A549 (cell line): ENCODE data around the gene TGOLN2. TPM values are rescaled to one million over a fixed set of nuclear protein-coding genes. Genes with fewer than 3 reads are reported as not detected.
A peak's percentile ranks its signal among the peaks of the same experiment; 100 is the strongest.

Source experiments
- ATAC-seq, 2 experiments: fragments of 200-7000 bp in 1 of 2; fragments of >200 bp in 1 of 2; cut with Nextera tagmentation in 1 of 2; cut with Tn5 transposase in 1 of 2; 3 replicates each; pipeline versions ENCODE4 v1.8.0 to v1.9.1; 2018 to 2020; ENCODE audit warnings: mild to moderate bottlenecking in 1 of 2, moderate library complexity in 1 of 2
- CTCF ChIA-PET: fragments of 300-600 bp; sonication (Branson Sonifier 250); formaldehyde crosslinking; extraction: SDS; loops from one replicate; lab custom pipeline; 2021; ENCODE audit warnings: antibody characterized with exemption, inconsistent platforms; lab: Yijun Ruan, JAX
- POLR2A ChIA-PET: fragments of 350-600 bp; formaldehyde crosslinking; extraction: SDS; loops from one replicate; lab custom pipeline; 2021; ENCODE audit warnings: antibody characterized with exemption, inconsistent platforms; lab: Yijun Ruan, JAX
- DNase-seq, 2 experiments: peaks; one replicate each; pipeline versions ENCODE4 v3.0.0 to v3.0.0-alpha.2; 2011 to 2016; ENCODE audit warnings: low read depth in 1 of 2, low spot score in 1 of 2
- FAIRE-seq: peaks from 2 replicates; lab custom pipeline; 2011; peaks lifted over from hg19 to GRCh38; lab: Jason Lieb, UNC
- H3K27ac ChIP-seq, 2 experiments: fragments of >200 bp; sonication (Bioruptor Twin); formaldehyde crosslinking; 3 replicates each; pipeline ENCODE4 v1.5.1; 2016 to 2017
- H3K4me1 ChIP-seq: fragments of >200 bp; sonication (Bioruptor Twin); formaldehyde crosslinking; 3 replicates; pipeline ENCODE4 v1.6.1; 2016
- H3K4me2 ChIP-seq: fragments of >200 bp; sonication (Bioruptor Twin); formaldehyde crosslinking; 3 replicates; pipeline ENCODE4 v1.6.1; 2016
- H3K4me3 ChIP-seq: fragments of >200 bp; sonication (Bioruptor Twin); formaldehyde crosslinking; 3 replicates; pipeline ENCODE4 v1.5.1; 2016
- H3K9me3 ChIP-seq: fragments of >200 bp; sonication (Bioruptor Twin); formaldehyde crosslinking; 3 replicates; pipeline ENCODE4 v1.6.1; 2016
- CBX2 ChIP-seq: fragments of 200-600 bp; sonication (generic); IDR thresholded peaks from 2 replicates; pipeline ENCODE4 v1.6.1; 2016; ENCODE audit warnings: low read depth, mild to moderate bottlenecking, borderline replicate concordance
- CEBPB ChIP-seq, 2 experiments: fragments of >200 bp in 1 of 2; sonication (Bioruptor Twin) in 1 of 2; formaldehyde crosslinking in 1 of 2; IDR thresholded peaks; 2 replicates each; pipeline ENCODE4 v1.6.1; 2012 to 2016
- CHD4 ChIP-seq: fragments of 200-600 bp; sonication (generic); IDR thresholded peaks from 2 replicates; pipeline ENCODE4 v1.6.1; 2016; ENCODE audit warnings: antibody characterized with exemption, mild to moderate bottlenecking, borderline replicate concordance
- EP300 ChIP-seq, 2 experiments: fragments of >200 bp; sonication (Bioruptor Twin); formaldehyde crosslinking; IDR thresholded peaks; 2 replicates in 1 of 2; 3 replicates in 1 of 2; pipeline ENCODE4 v1.6.1; 2016 to 2017
- ESRRA ChIP-seq: fragments of 150-350 bp; IDR thresholded peaks from 2 replicates; pipeline ENCODE4 v1.6.1; 2014; ENCODE audit warnings: mild to moderate bottlenecking, low read length, borderline replicate concordance
- FOSB ChIP-seq: fragments of 250-450 bp; sonication (Bioruptor Pico); IDR thresholded peaks from 2 replicates; pipeline ENCODE4 v1.5.0; 2020; ENCODE audit warnings: mild to moderate bottlenecking, moderate library complexity
- FOSL2 ChIP-seq, 2 experiments: fragments of 450-650 bp in 1 of 2; fragments of >200 bp in 1 of 2; sonication (Bioruptor Twin) in 1 of 2; formaldehyde crosslinking; IDR thresholded peaks; 2 replicates each; pipeline versions ENCODE4 v1.5.0 to v1.6.1; 2016 to 2020; ENCODE audit warnings: mild to moderate bottlenecking in 1 of 2, moderate library complexity in 1 of 2
- HDAC2 ChIP-seq: fragments of 200-600 bp; sonication (generic); IDR thresholded peaks from 2 replicates; pipeline ENCODE4 v1.6.1; 2016
- HES2 ChIP-seq: fragments of >200 bp; sonication (Bioruptor Twin); formaldehyde crosslinking; IDR thresholded peaks from 2 replicates; pipeline ENCODE4 v1.6.1; 2016
- HOXA7 ChIP-seq: fragments of 250-450 bp; sonication (Bioruptor Pico); IDR thresholded peaks from 2 replicates; pipeline ENCODE4 v1.5.0; 2020; ENCODE audit warnings: mild to moderate bottlenecking, moderate library complexity
- JUNB ChIP-seq: fragments of >200 bp; sonication (Bioruptor Twin); formaldehyde crosslinking; IDR thresholded peaks from 2 replicates; pipeline ENCODE4 v1.6.1; 2016
- NR3C1 ChIP-seq: fragments of >200 bp; sonication (Bioruptor Twin); formaldehyde crosslinking; IDR thresholded peaks from 3 replicates; pipeline ENCODE4 v1.6.1; 2017
- PHF8 ChIP-seq: fragments of 200-600 bp; sonication (generic); IDR thresholded peaks from 2 replicates; pipeline ENCODE4 v1.6.1; 2016; ENCODE audit warnings: low read depth, mild to moderate bottlenecking, antibody characterized with exemption, moderate library complexity, borderline replicate concordance
- POLR2A ChIP-seq: IDR thresholded peaks from 2 replicates; pipeline ENCODE4 v1.6.1; 2012; ENCODE audit warnings: mild to moderate bottlenecking, low read length
- POLR2AphosphoS2 ChIP-seq: conservative IDR thresholded peaks from 2 replicates; pipeline ENCODE4 v1.6.1; 2012; ENCODE audit warnings: low read length, improper control_type of control experiment, inconsistent platforms
- RARB ChIP-seq: fragments of 250-450 bp; sonication (Bioruptor Pico); IDR thresholded peaks from 2 replicates; pipeline ENCODE4 v1.8.0; 2021; ENCODE audit warnings: mild to moderate bottlenecking, moderate library complexity
- RNF2 ChIP-seq: fragments of 200-600 bp; sonication (generic); IDR thresholded peaks from 2 replicates; pipeline ENCODE4 v1.6.1; 2016; ENCODE audit warnings: low read depth, mild to moderate bottlenecking, antibody characterized with exemption, moderate library complexity, borderline replicate concordance
- TFCP2L1 ChIP-seq: fragments of 250-450 bp; sonication (Bioruptor Pico); IDR thresholded peaks from 2 replicates; pipeline ENCODE4 v1.5.0; 2021; ENCODE audit warnings: mild to moderate bottlenecking
- TP53 ChIP-seq: fragments of 250-450 bp; sonication (Bioruptor Pico); IDR thresholded peaks from 2 replicates; pipeline ENCODE4 v1.5.0; 2021; ENCODE audit warnings: mild to moderate bottlenecking, moderate library complexity
- ZNF302 ChIP-seq: fragments of 250-450 bp; sonication (Bioruptor Pico); IDR thresholded peaks from 2 replicates; pipeline ENCODE4 v1.9.0; 2021; ENCODE audit warnings: inconsistent platforms, mild to moderate bottlenecking, moderate library complexity
- WGBS: methylation state at CpG from one replicate; pipeline ENCODE4 v1.1.6; 2017; ENCODE audit errors: missing lambda C conversion rate; 5-methylcytosine and 5-hydroxymethylcytosine counted together
- polyA plus RNA-seq, 4 experiments: library from polyadenylated mRNA; depleted of rRNA in 3 of 4; stranded (reverse); fragments of >200 nt; fragmentation: RNase III in 1 of 4; extraction: RNeasy Plus Mini Kit Qiagen cat#74134 plus additional on column Dnase treatment in 1 of 4; gene quantifications; 2 replicates in 3 of 4; 3 replicates in 1 of 4; pipeline ENCODE4 v1.2.3, GENCODE V29; 2011 to 2017
- TF ChIP-seq, protein P1 (sequence below): fragments of 150-350 bp; IDR thresholded peaks from 2 replicates; pipeline ENCODE4 v1.6.1; 2014; ENCODE audit warnings: low read depth, mild to moderate bottlenecking, low read length
- TF ChIP-seq, protein P2 (sequence below): IDR thresholded peaks from 2 replicates; pipeline ENCODE4 v1.6.1; 2012

Gene TGOLN2
- polyA plus RNA-seq, 2 of the 4 experiments (the other 2 are of a cell fraction) = 97.1 to 177 TPM

DNA sequence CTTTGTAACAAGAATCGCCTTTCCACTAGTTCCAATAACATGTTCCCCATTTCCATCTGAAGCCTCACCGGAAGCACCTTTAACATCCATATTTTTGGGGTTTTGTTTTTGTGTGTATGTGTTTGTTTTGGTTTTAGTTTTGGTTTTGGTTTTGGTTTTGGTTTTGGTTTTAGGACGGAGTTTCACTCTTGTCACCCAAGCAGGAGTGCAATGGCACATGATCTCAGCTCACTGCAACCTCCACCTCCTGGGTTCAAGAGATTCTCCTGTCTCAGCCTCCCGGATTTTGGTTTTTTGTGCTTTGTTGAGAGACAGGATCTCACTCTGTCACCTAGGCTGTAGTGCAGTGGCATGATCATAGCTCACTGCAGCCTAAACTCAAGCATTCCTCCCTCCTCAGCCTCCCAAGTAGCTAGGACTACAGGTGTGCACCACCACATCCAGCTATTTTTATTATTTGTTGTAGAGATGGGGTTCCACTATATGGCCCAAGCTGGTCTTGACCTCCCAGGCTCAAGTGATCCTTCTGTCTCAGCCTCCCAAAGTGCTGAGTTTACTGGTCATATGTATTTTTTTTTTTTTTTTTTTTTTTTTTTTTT, 36.3 kb downstream of the TGOLN2 start:
- 89% methylated on average over 4 of the region's 4 CpGs for WGBS
- FAIRE-seq (no peak), ATAC-seq (no peak), DNase-seq (no peak)
- ChIA-PET CTCF (interaction anchor here (0.7 to 11.8 kb wide), 6 partner anchors 9 to 365 kb away, joined by 3 to 376 read pairs (median 58); partner anchors contain the start of gene TCF7L1), POLR2A (no interaction called here)
- peaks cover 33% of the 10 kb centered on the region for H3K4me1 ChIP-seq
- TF ChIP-seq ZNF302 (CRISPR knock-in tag) (no peak), PHF8 (no peak), FOSB (CRISPR knock-in tag) (no peak), POLR2A (no peak), TFCP2L1 (no peak), TP53 (CRISPR knock-in tag) (no peak), CBX2 (no peak)
- TF ChIP-seq, protein P1, sequence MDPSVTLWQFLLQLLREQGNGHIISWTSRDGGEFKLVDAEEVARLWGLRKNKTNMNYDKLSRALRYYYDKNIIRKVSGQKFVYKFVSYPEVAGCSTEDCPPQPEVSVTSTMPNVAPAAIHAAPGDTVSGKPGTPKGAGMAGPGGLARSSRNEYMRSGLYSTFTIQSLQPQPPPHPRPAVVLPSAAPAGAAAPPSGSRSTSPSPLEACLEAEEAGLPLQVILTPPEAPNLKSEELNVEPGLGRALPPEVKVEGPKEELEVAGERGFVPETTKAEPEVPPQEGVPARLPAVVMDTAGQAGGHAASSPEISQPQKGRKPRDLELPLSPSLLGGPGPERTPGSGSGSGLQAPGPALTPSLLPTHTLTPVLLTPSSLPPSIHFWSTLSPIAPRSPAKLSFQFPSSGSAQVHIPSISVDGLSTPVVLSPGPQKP = no peak
- H3K9me3 ChIP-seq = no peaks in the 10 kb centered on the region
- no peak overlapping the region for H3K4me2 ChIP-seq
- no peak overlapping the region for H3K27ac ChIP-seq
- no peak overlapping the region for H3K4me3 ChIP-seq

DNA sequence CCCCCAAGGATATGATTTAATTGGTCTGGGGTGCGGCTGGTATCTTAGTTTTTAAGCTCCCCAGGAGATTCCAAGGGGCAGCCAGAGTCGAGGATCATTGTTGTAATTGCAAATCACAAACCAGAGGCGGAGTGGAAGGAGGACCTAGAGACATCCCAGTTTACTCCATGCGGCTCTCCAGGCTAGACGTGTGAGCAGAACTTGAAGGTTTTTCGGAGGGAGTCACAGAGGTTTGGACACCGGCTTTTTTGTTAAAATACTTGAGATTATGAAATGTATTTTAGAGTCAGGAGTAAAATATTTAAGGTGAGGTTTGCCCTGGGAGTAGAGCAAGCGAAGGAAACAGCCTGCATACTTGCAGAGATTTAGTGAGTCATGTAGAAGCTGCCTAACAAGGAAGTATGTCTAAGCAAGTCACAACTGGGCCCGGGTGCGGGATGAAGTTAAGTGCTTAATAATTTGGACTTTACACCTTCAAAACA, 39.5 kb downstream of the TGOLN2 start:
- DNase-seq (peak; percentile 82 to 86), ATAC-seq (peak; percentile 78 to 83)
- TF ChIP-seq RARB (CRISPR knock-in tag) = no peak
- TF ChIP-seq FOSL2 (IDR thresholded peaks at IDR 0.05) = peak; percentile 39; the same call in 1 of the 2 replicates
- peak; percentile 81 for TF ChIP-seq FOSL2 (CRISPR knock-in tag; IDR thresholded peaks at IDR 0.05)
- TF ChIP-seq ESRRA = no peak
- no peak for TF ChIP-seq HES2
- peak; percentile 37 for TF ChIP-seq JUNB
- TF ChIP-seq, protein P2, sequence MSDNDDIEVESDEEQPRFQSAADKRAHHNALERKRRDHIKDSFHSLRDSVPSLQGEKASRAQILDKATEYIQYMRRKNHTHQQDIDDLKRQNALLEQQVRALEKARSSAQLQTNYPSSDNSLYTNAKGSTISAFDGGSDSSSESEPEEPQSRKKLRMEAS = 0 out of 2 replicates have a peak, but pooled peaks have one; percentile 42
- peak in 1 of 2 experiments; percentile 9; a peak in 1 of 4 replicates for TF ChIP-seq CEBPB (IDR thresholded peaks at IDR 0.05)

GRCh38 chr2:85287721-85288120, 40.1 kb downstream of the TGOLN2 start:
- 90% methylated on average over 7 of the region's 7 CpGs for WGBS
- H3K27ac ChIP-seq = peak overlapping the region; percentile 62 to 82
- FAIRE-seq (no peak), DNase-seq (no peak), ATAC-seq (no peak)
- H3K9me3 ChIP-seq = no peaks in the 10 kb centered on the region
- CTCF ChIA-PET = interaction anchor here (1.3 to 11.8 kb wide), 10 partner anchors 9 to 362 kb away, joined by 3 to 376 read pairs (median 32); partner anchors contain the start of gene TCF7L1
- H3K4me1 ChIP-seq = peaks cover 31% of the 10 kb centered on the region
- TF ChIP-seq RNF2 = no peak
- TF ChIP-seq CHD4 = no peak
- no peak for TF ChIP-seq FOSL2 (IDR thresholded peaks at IDR 0.05)
- no peak for TF ChIP-seq FOSL2 (CRISPR knock-in tag; IDR thresholded peaks at IDR 0.05)
- TF ChIP-seq, protein P2 = no peak
- no peak for TF ChIP-seq HDAC2
- TF ChIP-seq NR3C1 = no peak
- TF ChIP-seq HOXA7 = no peak
- TF ChIP-seq POLR2AphosphoS2 = no peak
- no peak for TF ChIP-seq EP300 (IDR thresholded peaks at IDR 0.05)
- no peak overlapping the region for H3K4me3 ChIP-seq
- POLR2A ChIA-PET = interaction anchor here (1.3 to 1.9 kb wide), 3 partner anchors 155 to 362 kb away, joined by 3 to 5 read pairs (median 5); partner anchors contain the start of gene TCF7L1
- H3K4me2 ChIP-seq = peak overlapping the region; percentile 60

More for the DNA sequence above, 39.5 kb downstream of the TGOLN2 start:
- Histone ChIP-seq H3K27ac (peak overlapping the region; percentile 62 to 82), H3K9me3 (no peaks in the 10 kb centered on the region), H3K4me2 (peak overlapping the region; percentile 60), H3K4me3 (no peak overlapping the region), H3K4me1 (peaks cover 31% of the 10 kb centered on the region)
- 16% methylated on average over 10 of the region's 10 CpGs for WGBS
- FAIRE-seq = no peak
- POLR2A ChIA-PET = interaction anchor here (1.1 to 1.9 kb wide), 3 partner anchors 155 to 317 kb away, joined by 3 to 5 read pairs (median 3); partner anchors contain the start of genes KCMF1 and TCF7L1
- CTCF ChIA-PET = interaction anchor here (1.3 to 11.8 kb wide), 8 partner anchors 9 to 362 kb away, joined by 3 to 376 read pairs (median 8); partner anchors contain the start of gene TCF7L1
